Right lung (tissue), 5 donors: ENCODE results near the gene MDK. TPM values are rescaled to one million over a fixed set of nuclear protein-coding genes. Genes with fewer than 3 reads are reported as not detected.
"Not testable (repeated sequence)": the region's sequence is repeated elsewhere in the genome, so short reads cannot be mapped to it uniquely, and the experiment has no call there.

Experiments used
- DNase-seq, 2 donors: peaks; one replicate each; pipeline ENCODE4 v3.0.0-alpha.2; 2013
- polyA plus RNA-seq, 5 donors: library from polyadenylated mRNA; unstranded; fragments of 120-200 nt; gene quantifications; one replicate each; pipeline versions ENCODE4 v1.2.1 to v1.2.3, GENCODE V29; 2013; ENCODE audit warnings: inconsistent platforms in 1 of 5, low replicate concordance in 1 of 5; ENCODE audit not compliant: insufficient read length in 5 of 5, insufficient read depth in 1 of 5

Gene MDK
- polyA plus RNA-seq, 5 donors: 772 to 1,227 (median 952) TPM

DNA sequence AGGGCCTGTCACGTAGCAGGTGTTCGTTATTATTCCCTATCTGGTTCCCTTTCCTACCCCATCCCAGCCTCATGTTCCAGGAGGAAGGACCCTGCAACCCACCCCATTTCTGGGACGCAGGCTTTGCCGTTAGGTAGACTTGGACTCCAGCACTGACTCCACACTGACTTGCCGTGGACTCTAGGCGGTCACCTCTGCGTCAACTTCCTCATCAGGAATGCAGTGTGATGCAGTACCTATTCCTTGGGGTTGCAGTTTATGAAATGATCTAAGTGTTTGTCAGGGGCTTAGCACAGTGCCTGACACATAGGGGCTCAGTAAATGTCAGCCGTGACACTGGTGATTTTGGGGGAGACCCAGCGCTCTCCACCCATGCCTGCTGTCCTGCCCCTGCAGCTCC, 17.4 kb upstream of the MDK start:
- no peak for DNase-seq

DNA sequence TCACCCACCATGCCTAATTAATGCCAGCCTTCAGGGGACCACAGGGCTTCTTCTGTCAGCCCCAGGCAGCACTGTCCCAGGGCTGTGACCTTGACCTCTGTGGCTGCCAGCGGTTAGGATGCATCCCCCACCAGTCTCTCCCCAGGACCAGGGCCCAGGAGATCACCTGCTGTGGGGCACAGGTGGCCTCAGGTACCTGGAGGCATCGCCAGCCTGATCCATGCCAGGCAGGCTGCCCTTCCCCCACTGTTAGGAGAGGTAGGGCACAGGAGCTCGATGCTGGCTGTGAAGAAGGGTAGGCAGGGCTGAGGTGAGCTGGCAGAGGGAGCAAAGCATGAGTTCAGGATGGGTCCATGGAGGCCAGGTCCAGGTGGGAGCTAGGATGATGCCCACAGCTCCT, 16.7 kb upstream of the MDK start:
- DNase-seq: no peak

DNA sequence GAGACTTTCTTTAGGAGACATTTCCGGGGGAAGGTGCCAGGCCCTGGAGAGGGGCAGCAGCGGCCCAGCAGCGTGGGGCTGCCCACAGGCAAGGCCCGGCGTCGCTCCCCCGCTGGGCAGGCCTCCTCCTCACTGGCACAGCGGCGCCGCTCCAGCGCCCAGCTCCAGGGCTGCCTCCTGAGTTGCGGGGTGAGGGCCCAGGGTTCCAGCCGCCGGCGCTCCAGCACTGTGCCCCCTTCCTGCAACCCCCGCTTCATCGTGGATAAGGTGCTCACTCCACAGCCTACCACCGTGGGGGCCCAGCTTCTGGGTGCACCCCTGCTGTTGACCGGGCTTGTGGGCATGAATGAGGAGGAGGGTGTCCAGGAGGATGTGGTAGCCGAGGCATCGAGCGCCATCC, 15.2 kb upstream of the MDK start:
- DNase-seq: no peak

DNA sequence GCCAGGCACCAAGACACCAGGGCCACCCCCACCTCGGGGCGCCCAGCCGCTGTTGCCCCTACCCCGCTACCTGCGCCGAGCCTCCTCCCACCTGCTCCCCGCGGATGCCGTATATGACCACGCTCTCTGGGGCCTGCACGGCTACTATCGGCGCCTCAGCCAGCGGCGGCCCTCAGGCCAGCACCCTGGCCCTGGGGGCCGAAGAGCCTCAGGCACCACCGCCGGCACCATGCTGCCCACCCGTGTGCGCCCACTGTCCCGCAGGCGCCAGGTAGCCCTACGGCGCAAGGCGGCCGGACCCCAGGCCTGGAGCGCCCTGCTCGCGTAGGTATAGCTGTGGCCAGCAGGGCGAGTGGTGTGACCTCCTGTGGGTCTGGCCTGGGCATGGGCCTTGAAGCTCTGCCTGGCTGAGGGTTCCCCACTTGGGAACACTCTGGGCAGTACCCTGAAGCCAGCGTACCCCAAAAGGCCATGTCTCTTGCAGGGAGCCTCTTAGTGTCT, 14.8 kb upstream of the MDK start:
- DNase-seq: no peak

DNA sequence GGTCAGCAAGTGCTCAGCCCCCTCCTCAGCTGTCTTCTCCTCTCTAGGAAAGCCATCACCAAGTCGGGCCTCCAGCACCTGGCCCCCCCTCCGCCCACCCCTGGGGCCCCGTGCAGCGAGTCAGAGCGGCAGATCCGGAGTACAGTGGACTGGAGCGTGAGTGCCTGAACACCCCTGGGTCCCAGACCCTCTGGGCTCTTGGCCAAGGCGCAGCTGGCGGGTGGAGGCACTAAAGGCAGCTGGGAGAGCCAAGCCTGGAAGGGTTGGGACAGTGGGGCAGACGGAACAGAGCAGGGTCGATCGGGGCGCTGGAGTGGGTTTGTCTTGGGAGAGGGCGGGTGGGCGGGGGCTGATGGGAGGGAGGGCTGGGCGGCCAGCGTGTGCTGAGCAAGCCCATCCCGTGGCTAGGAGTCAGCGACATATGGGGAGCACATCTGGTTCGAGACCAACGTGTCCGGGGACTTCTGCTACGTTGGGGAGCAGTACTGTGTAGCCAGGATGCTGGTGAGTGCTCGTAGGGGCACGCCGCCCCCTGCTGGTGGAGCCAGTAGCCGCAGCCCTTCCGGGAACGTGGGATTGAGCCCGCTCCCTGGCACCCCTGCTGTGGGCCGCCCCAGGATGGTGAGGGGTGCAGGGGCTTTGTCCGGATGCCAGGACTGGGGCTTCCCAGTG, 14.1 kb upstream of the MDK start:
- no peak for DNase-seq

DNA sequence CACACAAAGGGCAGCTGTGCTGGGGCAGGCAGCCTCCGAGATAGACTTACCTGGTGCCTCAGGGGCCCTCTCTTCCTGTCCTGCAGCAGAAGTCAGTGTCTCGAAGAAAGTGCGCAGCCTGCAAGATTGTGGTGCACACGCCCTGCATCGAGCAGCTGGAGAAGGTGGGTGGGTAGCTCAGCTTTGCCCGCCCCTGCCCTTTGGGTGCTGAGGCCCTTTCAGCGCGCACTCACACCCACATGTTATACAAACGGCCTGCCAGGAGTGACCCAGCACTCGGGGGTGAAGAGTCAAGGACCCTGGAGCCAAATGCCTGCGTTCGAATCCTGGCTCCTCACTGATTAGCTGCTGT, 13.6 kb upstream of the MDK start:
- no peak for DNase-seq

DNA sequence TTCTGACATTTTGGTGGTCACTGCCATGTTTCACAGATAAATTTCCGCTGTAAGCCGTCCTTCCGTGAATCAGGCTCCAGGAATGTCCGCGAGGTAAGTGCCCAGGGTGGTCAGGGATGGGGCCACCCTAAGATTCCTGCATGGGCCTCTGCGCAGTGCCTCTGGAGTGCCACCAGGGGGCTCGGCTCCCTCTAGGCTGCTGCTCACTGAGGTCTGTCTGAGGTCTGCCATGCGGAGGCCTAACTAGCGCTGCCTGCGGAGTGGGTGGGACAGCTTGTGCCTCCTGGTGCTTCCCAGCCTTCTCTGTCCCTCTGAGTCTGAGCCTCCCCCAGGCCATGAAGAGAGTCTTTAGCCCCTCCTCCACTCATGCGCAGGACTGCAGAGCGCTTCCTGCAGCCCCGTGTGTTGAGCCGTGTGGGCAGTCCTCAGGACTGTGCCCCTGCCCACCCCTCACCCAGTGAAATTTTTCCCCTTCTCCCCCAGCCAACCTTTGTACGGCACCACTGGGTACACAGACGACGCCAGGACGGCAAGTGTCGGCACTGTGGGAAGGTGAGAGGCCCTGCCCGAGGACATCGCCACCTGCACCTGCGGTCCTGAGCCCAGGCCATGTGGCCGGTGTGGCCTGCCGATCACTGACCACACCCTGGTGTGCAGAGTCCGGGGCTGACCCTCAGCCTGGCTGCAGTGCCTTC, 11.9 kb upstream of the MDK start:
- no peak for DNase-seq

DNA sequence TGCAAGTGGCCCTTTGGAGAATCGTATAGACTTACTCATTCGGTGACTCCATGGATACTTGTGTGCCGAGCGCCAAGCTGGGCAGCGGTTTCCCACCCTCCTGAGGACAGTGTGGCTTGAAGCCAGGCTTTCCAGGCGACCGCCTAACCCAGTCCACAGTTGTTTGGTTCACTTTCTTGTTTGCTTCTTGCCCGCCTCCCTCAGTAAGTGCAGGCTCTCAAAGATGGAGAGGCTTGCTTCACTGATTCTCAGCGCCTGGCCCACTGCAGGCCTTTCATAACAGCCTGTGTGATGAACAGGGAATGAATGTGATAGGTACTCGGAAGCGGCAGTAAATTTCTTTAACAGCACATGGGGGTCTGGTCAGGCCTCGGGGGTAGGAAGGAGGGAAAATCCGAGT, 11.2 kb upstream of the MDK start:
- no peak for DNase-seq

DNA sequence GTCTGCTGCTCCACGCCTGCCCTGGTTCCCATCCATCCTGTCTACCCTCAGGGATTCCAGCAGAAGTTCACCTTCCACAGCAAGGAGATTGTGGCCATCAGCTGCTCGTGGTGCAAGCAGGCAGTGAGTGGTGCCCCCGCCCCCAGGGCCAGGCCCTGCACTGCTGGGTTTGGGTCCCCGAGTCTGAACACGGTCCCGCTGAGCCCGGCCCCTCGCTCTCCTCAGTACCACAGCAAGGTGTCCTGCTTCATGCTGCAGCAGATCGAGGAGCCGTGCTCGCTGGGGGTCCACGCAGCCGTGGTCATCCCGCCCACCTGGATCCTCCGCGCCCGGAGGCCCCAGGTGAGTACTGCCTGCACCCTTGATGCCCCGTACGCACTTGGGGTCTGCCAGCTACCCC, 10.2 kb upstream of the MDK start:
- DNase-seq: not testable (repeated sequence)

DNA sequence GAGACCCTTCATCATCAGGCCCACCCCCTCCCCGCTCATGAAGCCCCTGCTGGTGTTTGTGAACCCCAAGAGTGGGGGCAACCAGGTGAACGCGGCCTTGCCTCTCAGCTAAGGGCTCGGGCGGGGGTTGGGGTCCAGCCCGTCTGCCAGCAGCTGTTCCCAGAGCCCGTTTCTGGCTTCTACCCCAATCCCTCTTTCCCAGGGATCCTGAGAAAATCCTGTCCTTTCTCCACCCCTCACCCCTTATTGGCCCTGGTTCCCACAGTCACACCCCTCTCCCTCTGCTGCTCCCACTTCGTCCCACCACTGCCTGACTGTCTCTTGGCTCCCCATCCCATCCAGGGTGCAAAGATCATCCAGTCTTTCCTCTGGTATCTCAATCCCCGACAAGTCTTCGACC, 9.4 kb upstream of the MDK start:
- no peak for DNase-seq

DNA sequence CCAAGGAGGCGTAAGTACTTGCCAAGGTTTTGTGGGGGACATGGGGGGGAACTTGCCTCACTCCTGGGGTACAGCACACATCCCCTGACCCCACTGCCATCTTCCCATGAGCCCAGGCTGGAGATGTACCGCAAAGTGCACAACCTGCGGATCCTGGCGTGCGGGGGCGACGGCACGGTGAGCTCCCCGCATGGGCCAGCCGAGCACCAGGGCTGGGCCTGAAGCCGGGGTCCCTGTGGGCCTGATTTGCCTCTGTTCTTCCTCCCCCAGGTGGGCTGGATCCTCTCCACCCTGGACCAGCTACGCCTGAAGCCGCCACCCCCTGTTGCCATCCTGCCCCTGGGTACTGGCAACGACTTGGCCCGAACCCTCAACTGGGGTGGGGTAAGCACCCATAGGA, 9.0 kb upstream of the MDK start:
- not testable (repeated sequence) for DNase-seq

DNA sequence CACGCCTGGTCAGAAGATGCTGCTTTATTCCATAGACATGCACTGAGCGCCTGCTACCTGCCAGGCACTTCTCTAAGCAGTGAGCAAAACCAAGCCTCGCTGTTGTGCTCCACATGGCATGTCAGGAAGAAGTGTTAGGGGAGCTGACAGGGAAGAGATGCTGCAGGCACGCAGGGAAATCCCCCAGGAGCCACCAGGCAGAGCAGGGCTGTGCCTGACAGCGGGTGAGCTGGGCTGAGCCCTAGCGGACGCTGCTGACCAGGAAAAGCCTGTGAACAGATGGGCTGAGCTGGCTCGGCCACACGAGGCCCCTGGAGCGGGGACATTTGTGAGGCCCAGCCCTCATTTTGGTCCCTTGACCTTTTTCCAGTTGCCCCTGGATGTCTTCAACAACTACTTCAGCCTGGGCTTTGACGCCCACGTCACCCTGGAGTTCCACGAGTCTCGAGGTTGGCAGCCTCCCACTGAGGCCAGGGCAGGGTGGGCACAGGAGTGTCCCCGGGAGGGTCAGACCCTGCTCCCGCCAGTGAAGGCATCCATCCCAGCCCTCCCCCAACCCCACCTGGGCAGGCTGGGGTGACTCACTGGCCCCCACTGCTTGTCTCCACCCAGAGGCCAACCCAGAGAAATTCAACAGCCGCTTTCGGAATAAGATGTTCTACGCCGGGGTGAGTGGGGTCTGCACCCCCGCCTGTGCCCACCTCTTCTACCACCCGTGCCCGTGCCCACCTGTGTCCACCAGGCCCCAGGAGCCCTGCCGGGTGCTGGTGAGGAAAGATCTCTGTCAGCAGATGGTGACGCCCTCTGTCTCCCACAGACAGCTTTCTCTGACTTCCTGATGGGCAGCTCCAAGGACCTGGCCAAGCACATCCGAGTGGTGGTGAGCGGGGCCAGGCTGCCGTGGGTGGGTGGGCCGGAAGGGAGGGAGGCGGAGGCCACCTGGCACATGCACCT, 7.4 kb upstream of the MDK start:
- DNase-seq: no peak

DNA sequence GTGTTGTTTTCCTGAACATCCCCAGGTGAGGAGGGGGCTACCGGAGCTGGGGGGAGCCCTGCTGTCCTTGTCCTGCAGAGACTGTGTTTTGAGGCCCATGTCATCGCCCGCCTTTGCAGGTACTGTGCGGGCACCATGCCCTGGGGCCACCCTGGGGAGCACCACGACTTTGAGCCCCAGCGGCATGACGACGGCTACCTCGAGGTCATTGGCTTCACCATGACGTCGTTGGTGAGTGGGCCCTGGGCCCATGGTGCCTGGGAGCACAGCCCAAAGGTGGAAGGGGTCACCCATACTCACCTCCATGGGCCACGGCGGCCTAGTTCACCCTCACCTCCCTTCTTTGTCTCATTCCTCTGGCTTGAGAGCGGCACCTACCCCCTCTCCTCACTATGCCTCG, 6.7 kb upstream of the MDK start:
- no peak for DNase-seq

DNA sequence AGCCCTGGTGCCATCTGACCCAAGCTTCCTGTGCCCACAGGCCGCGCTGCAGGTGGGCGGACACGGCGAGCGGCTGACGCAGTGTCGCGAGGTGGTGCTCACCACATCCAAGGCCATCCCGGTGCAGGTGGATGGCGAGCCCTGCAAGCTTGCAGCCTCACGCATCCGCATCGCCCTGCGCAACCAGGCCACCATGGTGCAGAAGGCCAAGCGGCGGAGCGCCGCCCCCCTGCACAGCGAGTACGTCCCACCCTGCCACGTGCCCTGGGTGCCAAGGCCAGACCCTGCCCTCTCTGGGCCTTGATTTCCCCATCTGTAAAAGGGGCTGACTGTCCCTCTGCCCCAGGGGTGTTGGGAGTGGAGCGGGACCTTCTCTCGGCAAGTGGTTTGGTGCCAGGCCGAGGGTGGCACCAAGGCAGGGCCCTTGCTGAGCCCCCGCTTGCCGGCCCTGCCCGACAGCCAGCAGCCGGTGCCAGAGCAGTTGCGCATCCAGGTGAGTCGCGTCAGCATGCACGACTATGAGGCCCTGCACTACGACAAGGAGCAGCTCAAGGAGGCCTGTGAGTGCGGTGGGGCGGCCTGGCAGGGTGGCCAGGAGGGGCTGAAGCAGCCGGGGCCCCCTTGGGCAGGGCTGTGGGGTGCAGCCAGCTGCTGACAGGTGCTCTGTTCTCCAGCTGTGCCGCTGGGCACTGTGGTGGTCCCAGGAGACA, 5.9 kb upstream of the MDK start:
- DNase-seq: no peak

DNA sequence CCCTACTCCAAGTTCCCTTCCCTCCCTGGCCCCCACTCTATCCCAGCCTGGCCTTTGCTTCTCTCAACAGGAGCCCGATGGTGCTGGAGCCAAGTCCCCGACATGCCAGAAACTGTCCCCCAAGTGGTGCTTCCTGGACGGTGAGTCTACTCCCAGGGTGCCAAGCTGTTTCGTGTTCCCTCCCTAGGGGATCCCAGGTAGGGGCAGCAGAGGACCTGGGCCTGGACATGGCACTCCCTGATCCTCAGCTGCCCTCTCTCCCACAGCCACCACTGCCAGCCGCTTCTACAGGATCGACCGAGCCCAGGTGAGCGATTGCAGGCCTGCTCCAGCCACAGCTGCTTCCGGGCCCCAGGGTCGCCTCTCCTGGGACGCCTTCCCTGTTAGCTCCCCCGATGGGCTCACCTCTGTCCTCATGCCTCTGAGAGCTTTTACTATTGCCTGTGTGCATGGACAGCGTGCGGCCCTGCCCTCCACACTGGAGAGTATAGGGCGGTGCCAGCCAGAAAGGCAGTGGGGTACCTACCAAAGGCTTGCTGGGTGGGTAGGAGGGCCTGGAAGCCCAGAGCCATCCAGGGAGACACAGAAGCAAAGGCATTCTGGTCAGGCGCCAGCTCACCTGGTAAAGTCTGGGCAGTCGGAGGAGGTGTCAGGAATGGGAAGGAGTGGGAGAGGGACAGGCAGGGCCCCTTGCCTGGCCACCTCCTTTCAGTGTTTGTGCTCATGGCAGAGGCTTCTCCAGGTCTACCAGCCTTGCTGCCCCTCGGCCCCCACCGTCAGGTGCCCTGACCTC, 5.0 kb upstream of the MDK start:
- DNase-seq: no peak

DNA sequence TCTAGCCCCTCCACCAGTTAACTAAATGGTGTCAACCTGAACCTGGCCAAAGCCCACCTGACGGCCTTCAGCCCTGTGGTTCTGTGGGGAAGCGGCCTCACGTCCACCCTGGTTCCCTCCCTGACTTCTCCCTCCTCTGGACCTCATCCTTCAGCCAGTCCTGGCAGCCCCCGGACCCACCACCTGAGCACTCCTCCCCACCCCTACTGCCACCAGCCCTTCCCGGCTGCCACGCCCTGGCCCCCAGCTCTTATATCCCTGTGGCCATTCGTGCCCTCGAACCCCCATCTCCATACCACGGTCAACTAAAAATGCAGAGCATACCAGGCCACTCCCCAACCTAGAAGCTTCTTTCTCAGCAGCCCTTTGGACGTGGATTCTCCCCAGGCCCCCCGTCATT, 4.2 kb upstream of the MDK start:
- DNase-seq: no peak

DNA sequence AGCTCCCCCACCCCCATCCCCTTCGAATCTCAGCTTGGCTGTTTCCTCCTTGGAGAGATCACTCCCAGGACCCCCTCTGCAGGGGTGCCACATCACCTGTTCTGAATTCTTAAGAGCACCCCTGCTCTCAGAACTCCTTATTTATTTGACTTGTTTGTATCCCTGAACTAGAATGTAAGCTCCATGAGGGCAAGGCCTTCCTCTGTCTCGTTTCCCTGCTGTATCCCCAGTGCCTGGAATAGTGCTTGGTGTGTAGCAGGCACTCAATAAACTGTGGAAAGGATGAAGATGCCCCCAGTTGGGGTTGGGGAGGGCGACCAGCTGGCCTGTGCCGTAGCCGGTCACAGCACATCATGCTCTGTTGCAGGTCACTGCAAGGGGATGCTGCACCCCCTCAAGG, 3.6 kb upstream of the MDK start:
- DNase-seq: no peak

DNA sequence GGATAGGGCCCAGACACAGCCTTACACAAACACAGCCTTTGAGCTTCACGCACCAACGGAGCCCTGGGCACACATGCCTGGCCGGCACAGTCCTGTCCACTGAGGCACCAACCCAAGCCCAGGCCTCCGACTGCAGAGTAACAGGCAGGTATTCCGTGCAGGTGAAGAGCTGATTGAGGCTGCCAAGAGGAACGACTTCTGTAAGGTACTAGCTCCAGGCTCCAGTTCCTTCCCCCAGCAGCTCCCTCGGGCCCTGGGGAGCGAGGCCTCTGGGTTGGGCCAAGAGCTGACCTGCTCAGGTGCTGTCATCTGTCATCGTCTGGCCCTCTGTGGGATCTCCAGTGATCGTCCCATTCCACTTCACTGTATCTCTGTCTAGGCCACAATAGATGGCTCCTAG, 3.2 kb upstream of the MDK start:
- DNase-seq: no peak

DNA sequence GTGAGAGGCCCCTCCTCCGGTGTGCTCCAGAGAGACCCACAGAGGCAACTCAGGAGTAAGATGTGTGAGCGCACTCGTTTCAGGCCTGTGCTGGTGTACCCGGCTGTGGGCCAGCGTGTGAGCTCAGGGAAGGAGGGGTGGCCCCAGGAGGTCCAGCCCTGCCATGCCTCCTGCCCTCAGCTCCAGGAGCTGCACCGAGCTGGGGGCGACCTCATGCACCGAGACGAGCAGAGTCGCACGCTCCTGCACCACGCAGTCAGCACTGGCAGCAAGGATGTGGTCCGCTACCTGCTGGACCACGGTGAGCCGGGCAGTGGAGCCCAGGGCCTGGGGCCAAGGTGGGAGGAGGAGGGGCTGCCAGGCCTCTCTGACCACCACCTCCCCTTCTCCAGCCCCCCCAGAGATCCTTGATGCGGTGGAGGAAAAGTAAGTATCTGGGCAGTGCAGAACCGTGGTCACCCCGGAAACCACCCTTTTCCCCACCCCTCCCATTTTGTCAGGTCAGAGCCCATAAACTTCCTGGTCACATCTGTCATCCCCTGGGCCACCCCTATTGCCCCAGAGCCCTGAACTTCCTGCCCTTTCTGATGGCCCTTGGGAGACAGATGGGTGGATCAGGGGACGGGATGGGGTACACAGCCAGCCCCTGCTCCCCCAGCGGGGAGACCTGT, 2.5 kb upstream of the MDK start:
- DNase-seq: no peak

DNA sequence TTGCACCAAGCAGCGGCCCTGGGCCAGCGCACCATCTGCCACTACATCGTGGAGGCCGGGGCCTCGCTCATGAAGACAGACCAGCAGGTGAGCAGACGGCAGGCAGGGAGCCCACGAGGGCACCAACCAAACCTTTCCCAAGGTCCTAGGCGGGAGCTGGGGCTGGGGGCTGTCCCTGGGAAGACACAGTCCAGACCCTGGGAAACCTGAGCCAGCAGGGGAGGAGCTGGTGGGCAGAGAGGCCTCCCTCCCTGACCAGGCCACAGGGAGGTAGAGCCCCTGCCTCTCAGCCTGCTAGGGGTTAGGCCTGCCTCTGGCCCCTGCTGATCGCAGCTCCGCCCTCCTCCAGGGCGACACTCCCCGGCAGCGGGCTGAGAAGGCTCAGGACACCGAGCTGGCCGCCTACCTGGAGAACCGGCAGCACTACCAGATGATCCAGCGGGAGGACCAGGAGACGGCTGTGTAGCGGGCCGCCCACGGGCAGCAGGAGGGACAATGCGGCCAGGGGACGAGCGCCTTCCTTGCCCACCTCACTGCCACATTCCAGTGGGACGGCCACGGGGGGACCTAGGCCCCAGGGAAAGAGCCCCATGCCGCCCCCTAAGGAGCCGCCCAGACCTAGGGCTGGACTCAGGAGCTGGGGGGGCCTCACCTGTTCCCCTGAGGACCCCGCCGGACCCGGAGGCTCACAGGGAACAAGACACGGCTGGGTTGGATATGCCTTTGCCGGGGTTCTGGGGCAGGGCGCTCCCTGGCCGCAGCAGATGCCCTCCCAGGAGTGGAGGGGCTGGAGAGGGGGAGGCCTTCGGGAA, 1.8 kb upstream of the MDK start:
- not testable (repeated sequence) for DNase-seq
